Nephron (organoid): ENCODE data around the gene ZFAND3.

Source experiments
- H3K27ac Mint-ChIP-seq, 3 experiments: 2 replicates each; pipeline ENCODE4 v1.8.0; 2020; ENCODE audit warnings: mixed read lengths in 3 of 3, mild to moderate bottlenecking in 2 of 3, moderate library complexity in 1 of 3
- H3K27me3 Mint-ChIP-seq: 2 replicates; pipeline ENCODE4 v1.8.0; 2021; ENCODE audit warnings: low read depth, mild to moderate bottlenecking, moderate library complexity, mixed read lengths
- H3K36me3 Mint-ChIP-seq: 2 replicates; pipeline ENCODE4 v1.8.0; 2020; ENCODE audit warnings: low read depth, mixed read lengths
- H3K4me1 Mint-ChIP-seq: 2 replicates; pipeline ENCODE4 v1.8.0; 2020; ENCODE audit warnings: mixed read lengths
- H3K4me3 Mint-ChIP-seq, 3 experiments: 2 replicates each; pipeline ENCODE4 v1.8.0; 2020; ENCODE audit warnings: mild to moderate bottlenecking in 3 of 3, mixed read lengths in 3 of 3, moderate library complexity in 2 of 3
- H3K9me3 Mint-ChIP-seq: 2 replicates; pipeline ENCODE4 v1.8.0; 2020; ENCODE audit warnings: mixed read lengths
- TF ChIP-seq, protein P1 (sequence below), 3 experiments: fragments of 200-600 bp; sonication (generic); IDR thresholded peaks; one replicate each; pipeline ENCODE4 v1.5.0; 2021; ENCODE audit warnings: antibody characterized with exemption in 3 of 3; ENCODE audit not compliant: unreplicated experiment in 3 of 3

ZFAND3 gene

DNA sequence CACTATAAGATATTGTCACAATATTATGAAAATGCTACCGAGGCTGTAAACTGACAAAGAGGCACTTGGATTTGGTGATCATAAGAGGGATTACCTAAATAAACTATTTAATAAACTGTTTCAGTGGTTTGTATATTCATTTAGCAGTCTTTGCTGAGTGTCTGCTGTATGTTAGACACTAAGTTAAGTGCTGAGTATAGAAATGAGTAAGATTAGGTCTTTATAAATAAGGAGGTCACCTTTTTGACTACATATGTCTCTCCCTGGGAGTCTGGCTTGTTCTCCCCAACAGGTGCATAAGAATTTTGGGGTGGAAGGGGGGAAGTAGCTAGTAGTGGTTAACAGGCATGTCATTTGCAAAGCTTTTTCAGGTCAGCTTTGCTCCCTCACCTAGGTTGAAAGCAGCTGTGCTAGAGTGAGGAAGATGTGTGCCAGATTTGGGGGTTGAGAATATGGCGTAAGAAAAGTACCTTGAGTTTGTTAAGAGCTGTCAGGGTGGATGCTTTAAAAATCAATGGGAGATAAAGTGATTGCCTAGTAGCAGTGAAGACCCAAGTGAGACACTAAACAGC is 246.3 kb downstream of the ZFAND3 start:
- Mint-ChIP-seq H3K36me3 (peaks cover 43% of the 10 kb centered on the region), H3K4me3 (no peak overlapping the region), H3K4me1 (peaks cover 21% of the 10 kb centered on the region), H3K9me3 (no peaks in the 10 kb centered on the region), H3K27ac (no peak overlapping the region), H3K27me3 (no peaks in the 10 kb centered on the region)
- TF ChIP-seq, protein P1, sequence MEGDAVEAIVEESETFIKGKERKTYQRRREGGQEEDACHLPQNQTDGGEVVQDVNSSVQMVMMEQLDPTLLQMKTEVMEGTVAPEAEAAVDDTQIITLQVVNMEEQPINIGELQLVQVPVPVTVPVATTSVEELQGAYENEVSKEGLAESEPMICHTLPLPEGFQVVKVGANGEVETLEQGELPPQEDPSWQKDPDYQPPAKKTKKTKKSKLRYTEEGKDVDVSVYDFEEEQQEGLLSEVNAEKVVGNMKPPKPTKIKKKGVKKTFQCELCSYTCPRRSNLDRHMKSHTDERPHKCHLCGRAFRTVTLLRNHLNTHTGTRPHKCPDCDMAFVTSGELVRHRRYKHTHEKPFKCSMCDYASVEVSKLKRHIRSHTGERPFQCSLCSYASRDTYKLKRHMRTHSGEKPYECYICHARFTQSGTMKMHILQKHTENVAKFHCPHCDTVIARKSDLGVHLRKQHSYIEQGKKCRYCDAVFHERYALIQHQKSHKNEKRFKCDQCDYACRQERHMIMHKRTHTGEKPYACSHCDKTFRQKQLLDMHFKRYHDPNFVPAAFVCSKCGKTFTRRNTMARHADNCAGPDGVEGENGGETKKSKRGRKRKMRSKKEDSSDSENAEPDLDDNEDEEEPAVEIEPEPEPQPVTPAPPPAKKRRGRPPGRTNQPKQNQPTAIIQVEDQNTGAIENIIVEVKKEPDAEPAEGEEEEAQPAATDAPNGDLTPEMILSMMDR (IDR thresholded peaks at IDR 0.05; ENCODE audit: unreplicated experiment in 3 of 3) = no peak

DNA sequence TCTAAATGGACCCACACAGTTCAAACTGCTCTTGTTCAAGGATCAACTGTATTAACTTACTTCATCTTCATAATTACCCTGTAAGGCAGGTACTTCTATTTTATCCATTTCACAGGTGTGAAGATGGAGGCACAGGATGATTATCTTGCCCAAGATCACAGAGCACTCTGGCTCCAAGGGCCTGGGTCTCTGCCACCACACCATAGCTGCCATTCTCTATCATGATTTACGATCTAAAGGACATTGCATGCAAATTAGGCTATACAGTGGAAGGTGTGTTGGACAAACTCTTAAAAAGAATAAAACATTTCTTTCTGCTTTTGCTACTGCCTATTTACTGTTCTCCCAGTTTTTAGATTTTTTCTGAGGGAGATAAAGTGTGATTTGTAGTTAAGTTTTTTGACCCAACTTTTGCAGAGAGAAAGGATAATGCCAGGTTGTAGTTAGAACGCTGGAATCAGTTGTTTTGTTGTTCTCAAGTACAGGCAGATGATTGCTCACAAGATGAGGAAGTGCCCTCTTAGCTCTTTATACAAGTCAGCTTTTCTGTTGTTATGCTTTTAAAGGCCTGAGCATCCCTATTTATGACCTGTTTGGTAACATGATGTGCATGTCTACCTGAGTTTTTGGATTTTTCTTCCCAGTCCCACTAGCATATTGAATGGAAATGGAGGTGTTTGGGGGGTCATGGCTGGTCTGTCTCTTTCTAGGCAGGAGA is 247.9 kb downstream of the ZFAND3 start:
- Mint-ChIP-seq H3K27me3 (no peaks in the 10 kb centered on the region), H3K27ac (peak overlapping the region in 2 of 3 experiments; percentile 15 to 62), H3K9me3 (no peaks in the 10 kb centered on the region), H3K4me3 (no peak overlapping the region), H3K4me1 (peaks cover 27% of the 10 kb centered on the region), H3K36me3 (peaks cover 28% of the 10 kb centered on the region)
- TF ChIP-seq, protein P1 (IDR thresholded peaks at IDR 0.05; ENCODE audit: unreplicated experiment in 3 of 3) = no peak

DNA sequence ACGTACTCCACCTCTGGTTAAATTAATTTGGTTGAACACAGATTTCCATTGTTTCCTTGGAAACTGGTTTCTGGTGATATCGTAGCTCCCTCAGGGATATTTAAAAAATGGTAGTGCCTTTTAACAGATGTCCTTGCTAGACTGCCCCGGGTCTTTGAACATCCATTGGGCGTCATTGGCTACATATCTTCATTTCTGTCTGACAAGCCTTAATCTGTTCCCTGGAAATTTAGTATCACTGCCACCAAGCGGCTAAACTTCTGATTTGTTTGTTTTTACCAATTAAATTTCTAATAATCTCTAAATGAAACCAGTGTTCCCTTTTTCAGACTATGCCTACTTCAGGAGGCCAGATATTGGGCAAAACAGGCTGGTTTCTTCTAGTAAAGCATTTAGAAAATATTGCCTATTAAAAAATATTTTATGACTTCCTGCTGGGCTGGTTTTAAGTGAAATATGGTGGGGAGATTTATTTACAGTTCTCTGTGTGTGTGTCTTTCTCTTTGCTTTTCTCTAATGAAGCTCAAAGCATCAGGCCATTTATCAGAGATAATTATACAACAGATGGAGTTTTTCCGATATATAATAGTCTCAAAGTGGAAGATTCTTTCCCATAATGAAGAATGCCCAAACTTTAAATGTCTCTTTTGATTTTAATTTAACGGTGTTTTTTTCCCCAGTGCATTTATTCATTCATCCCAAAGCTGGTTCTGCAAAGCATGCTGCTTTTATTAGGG is 249.5 kb downstream of the ZFAND3 start:
- peaks cover 33% of the 10 kb centered on the region for H3K4me1 Mint-ChIP-seq
- no peak overlapping the region for H3K4me3 Mint-ChIP-seq
- peak overlapping the region; percentile 1 to 65 (median 20) for H3K27ac Mint-ChIP-seq
- TF ChIP-seq, protein P1 (IDR thresholded peaks at IDR 0.05; ENCODE audit: unreplicated experiment in 3 of 3) = no peak
- H3K27me3 Mint-ChIP-seq = no peaks in the 10 kb centered on the region
- peaks cover 14% of the 10 kb centered on the region for H3K36me3 Mint-ChIP-seq
- no peaks in the 10 kb centered on the region for H3K9me3 Mint-ChIP-seq

DNA sequence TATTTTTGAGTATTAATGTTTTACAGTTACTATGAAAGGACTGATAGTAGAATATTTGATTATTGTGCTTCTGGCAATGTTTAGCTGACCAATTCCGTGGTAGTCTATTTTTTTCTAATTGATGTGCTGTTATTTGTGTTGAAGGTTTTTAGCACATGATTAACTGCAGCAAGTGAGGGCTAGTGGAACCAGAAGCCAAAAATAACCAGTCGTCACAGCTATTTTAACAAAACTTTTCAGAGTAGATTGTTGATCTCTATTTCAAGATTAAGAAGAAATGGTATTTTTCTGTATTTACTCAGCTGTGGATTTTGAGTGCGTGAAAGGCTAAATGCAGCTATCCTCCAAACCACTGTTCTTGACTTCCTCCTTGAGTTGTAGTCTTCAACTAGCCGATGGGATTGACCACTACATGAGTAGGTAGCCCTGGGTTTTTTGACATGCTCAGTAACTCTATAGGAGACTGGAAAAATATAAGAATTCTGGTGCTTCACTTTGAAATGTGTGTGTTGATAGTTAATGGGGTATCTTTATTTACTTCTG is 258.0 kb downstream of the ZFAND3 start:
- TF ChIP-seq, protein P1 (IDR thresholded peaks at IDR 0.05; ENCODE audit: unreplicated experiment in 3 of 3) = no peak
- no peaks in the 10 kb centered on the region for H3K27me3 Mint-ChIP-seq
- peaks cover 24% of the 10 kb centered on the region for H3K36me3 Mint-ChIP-seq
- H3K4me3 Mint-ChIP-seq = no peak overlapping the region
- H3K4me1 Mint-ChIP-seq = peaks cover 32% of the 10 kb centered on the region
- H3K9me3 Mint-ChIP-seq = no peaks in the 10 kb centered on the region
- no peak overlapping the region for H3K27ac Mint-ChIP-seq

DNA sequence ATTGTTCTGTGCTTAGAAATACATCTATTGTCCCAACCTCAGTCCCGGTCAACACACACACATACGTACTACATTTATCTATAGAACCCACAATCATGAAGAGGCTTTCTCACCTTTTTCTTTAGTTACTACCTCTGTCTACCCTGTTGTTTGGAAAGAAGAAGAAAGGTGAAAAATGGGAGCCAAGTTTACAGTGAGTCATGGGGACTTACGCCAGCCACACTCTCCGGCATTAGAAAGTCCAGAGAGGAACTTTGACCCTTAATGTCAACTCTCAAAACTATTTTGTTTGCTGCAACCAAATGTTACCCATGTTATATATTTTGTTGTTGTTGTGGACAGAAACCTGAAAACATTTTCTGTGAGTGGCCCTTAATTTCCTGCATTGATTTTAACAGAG is 259.1 kb downstream of the ZFAND3 start:
- Mint-ChIP-seq H3K4me3 (no peak overlapping the region), H3K27me3 (no peaks in the 10 kb centered on the region), H3K4me1 (peaks cover 27% of the 10 kb centered on the region), H3K27ac (no peak overlapping the region), H3K9me3 (no peaks in the 10 kb centered on the region), H3K36me3 (peaks cover 24% of the 10 kb centered on the region)
- TF ChIP-seq, protein P1 (IDR thresholded peaks at IDR 0.05; ENCODE audit: unreplicated experiment in 3 of 3) = no peak
